HCT116 (cell line): ENCODE data around the gene TMEM53. TPM values are rescaled to one million over a fixed set of nuclear protein-coding genes. Genes with fewer than 3 reads are reported as not detected.

Experiments used
- ATAC-seq: fragments of 200-7000 bp; cut with Tn5 transposase; 2 replicates; pipeline ENCODE4 v1.9.1; 2020; ENCODE audit warnings: mild to moderate bottlenecking, moderate library complexity
- BruUV-seq: library from RNA; stranded (reverse); fragments of 400-500 nt; replicated peaks from 2 replicates; lab custom pipeline; 2021; lab: Mats Ljungman, UMichigan
- CTCF ChIA-PET: fragments of 300-600 bp; sonication (Branson Sonifier 250); formaldehyde crosslinking; loops from one replicate; lab custom pipeline; 2021; ENCODE audit warnings: antibody characterized with exemption; lab: Charles Lee
- POLR2A ChIA-PET: fragments of 300-600, 350-600 bp; sonication (Branson Sonifier 250); formaldehyde crosslinking; loops from one replicate; lab custom pipeline; 2021; ENCODE audit warnings: antibody characterized with exemption; lab: Charles Lee
- RAD21 ChIA-PET, 2 experiments: fragments of 300-600 bp; sonication (Branson Sonifier 250); formaldehyde crosslinking; loops; one replicate each; lab custom pipeline; 2023; ENCODE audit warnings: low total read pairs in 2 of 2; ENCODE audit not compliant: uncharacterized antibody in 2 of 2, unreplicated experiment in 2 of 2, low non-redundant PET in 1 of 2; lab: Charles Lee
- DNase-seq: peaks from one replicate; pipeline ENCODE4 v3.0.0-alpha.2; 2010; ENCODE audit warnings: low read depth, low spot score
- H2AFZ ChIP-seq: fragments of 200-600 bp; shearing (Covaris generic), sonication (generic); 2 replicates; pipeline ENCODE4 v1.6.1; 2017; ENCODE audit warnings: low read depth, mixed run types, mixed read lengths, antibody characterized with exemption, low read length; ENCODE audit not compliant: poor library complexity, severe bottlenecking
- H3K27ac ChIP-seq: 2 replicates; pipeline ENCODE4 v1.5.1; 2012; ENCODE audit warnings: low read depth, low read length
- H3K27me3 ChIP-seq: fragments of 200-600 bp; sonication (generic); 2 replicates; pipeline ENCODE4 v1.6.1; 2016; ENCODE audit warnings: mixed run types, low read length, mixed read lengths; ENCODE audit not compliant: insufficient read depth
- H3K36me3 ChIP-seq, 2 experiments: fragments of 200-500 bp in 1 of 2; fragments of 200-600 bp in 1 of 2; sonication (Bioruptor generic) in 1 of 2; sonication (generic) in 1 of 2; 2 replicates each; pipeline versions ENCODE4 v1.5.1 to v1.6.1; 2014 to 2016; ENCODE audit warnings: low read length in 2 of 2, inconsistent platforms in 1 of 2, mixed read lengths in 1 of 2, mixed run types in 1 of 2; ENCODE audit not compliant: insufficient read depth in 2 of 2, control insufficient read depth in 1 of 2
- H3K4me1 ChIP-seq, 2 experiments: fragments of 200-600 bp in 1 of 2; sonication (generic) in 1 of 2; 2 replicates each; pipeline versions ENCODE4 v1.5.1 to v1.6.1; 2012 to 2017; ENCODE audit warnings: low read length in 2 of 2, inconsistent platforms in 1 of 2, mild to moderate bottlenecking in 1 of 2, mixed read lengths in 1 of 2, mixed run types in 1 of 2, moderate library complexity in 1 of 2; ENCODE audit not compliant: insufficient read depth in 2 of 2, control insufficient read depth in 1 of 2
- H3K4me2 ChIP-seq: fragments of 200-600 bp; sonication (generic); 2 replicates; pipeline ENCODE4 v1.6.1; 2017; ENCODE audit warnings: mixed run types, low read length, mixed read lengths
- H3K4me3 ChIP-seq, 2 experiments: fragments of 200-600 bp in 1 of 2; sonication (generic) in 1 of 2; replicated peaks in 1 of 2; 2 replicates each; pipeline ENCODE4 v1.5.1; 2011 to 2016; ENCODE audit warnings: low read length in 2 of 2, control low read depth in 1 of 2, low read depth in 1 of 2, mild to moderate bottlenecking in 1 of 2, mixed read lengths in 1 of 2, mixed run types in 1 of 2
- H3K79me2 ChIP-seq: fragments of 200-600 bp; sonication (generic); 2 replicates; pipeline ENCODE4 v1.6.1; 2017; ENCODE audit warnings: mild to moderate bottlenecking, mixed run types, low read length, moderate library complexity, mixed read lengths; ENCODE audit not compliant: insufficient read depth
- H3K9ac ChIP-seq: fragments of 200-600 bp; sonication (generic); 2 replicates; pipeline ENCODE4 v1.6.1; 2016; ENCODE audit warnings: low read length, mixed read lengths
- H3K9me2 ChIP-seq: fragments of 200-600 bp; sonication (generic), shearing (Covaris generic); 2 replicates; pipeline ENCODE4 v1.6.1; 2017; ENCODE audit warnings: mixed run types, mild to moderate bottlenecking, moderate library complexity; ENCODE audit not compliant: insufficient read depth
- H3K9me3 ChIP-seq, 2 experiments: fragments of 200-500 bp in 1 of 2; fragments of 200-600 bp in 1 of 2; sonication (Bioruptor generic) in 1 of 2; sonication (generic) in 1 of 2; 2 replicates each; pipeline ENCODE4 v1.6.1; 2014 to 2017; ENCODE audit warnings: low read length in 2 of 2, mixed read lengths in 2 of 2, inconsistent platforms in 1 of 2, low read depth in 1 of 2, mild to moderate bottlenecking in 1 of 2, mixed run types in 1 of 2, moderate library complexity in 1 of 2; ENCODE audit not compliant: control insufficient read depth in 1 of 2, insufficient read depth in 1 of 2
- H4K20me1 ChIP-seq: fragments of 200-600 bp; sonication (generic), shearing (Covaris generic); 2 replicates; pipeline ENCODE4 v1.6.1; 2017; ENCODE audit warnings: mixed run types, mild to moderate bottlenecking, moderate library complexity; ENCODE audit not compliant: insufficient read depth
- CBX3 ChIP-seq: IDR thresholded peaks from 2 replicates; pipeline ENCODE4 v1.6.1; 2012; ENCODE audit warnings: low read depth
- EGR1 ChIP-seq: IDR thresholded peaks from 2 replicates; pipeline ENCODE4 v1.6.1; 2012; ENCODE audit warnings: low read depth
- ELF1 ChIP-seq: IDR thresholded peaks from 2 replicates; pipeline ENCODE4 v1.6.1; 2012; ENCODE audit warnings: low read depth, borderline replicate concordance
- EZH2 ChIP-seq: fragments of 200-600 bp; sonication (generic); IDR thresholded peaks from 2 replicates; pipeline ENCODE4 v1.6.1; 2017; ENCODE audit warnings: antibody characterized with exemption, mixed run types
- FOSL1 ChIP-seq: IDR thresholded peaks from 2 replicates; pipeline ENCODE4 v1.6.1; 2012; ENCODE audit warnings: low read depth
- JUND ChIP-seq: IDR thresholded peaks from 2 replicates; pipeline ENCODE4 v1.6.1; 2012
- POLR2A ChIP-seq: IDR thresholded peaks from 2 replicates; pipeline ENCODE4 v1.7.0; 2011; ENCODE audit warnings: borderline replicate concordance; ENCODE audit not compliant: insufficient read depth, insufficient read length; ENCODE audit errors: extremely low read depth
- RAD21 ChIP-seq: IDR thresholded peaks from 2 replicates; pipeline ENCODE4 v1.6.1; 2012; ENCODE audit warnings: low read depth, mild to moderate bottlenecking
- SIN3A ChIP-seq: IDR thresholded peaks from 2 replicates; pipeline ENCODE4 v1.6.1; 2012; ENCODE audit warnings: low read depth
- SP1 ChIP-seq: IDR thresholded peaks from 2 replicates; pipeline ENCODE4 v1.6.1; 2012; ENCODE audit warnings: low read depth
- YY1 ChIP-seq: IDR thresholded peaks from 2 replicates; pipeline ENCODE4 v1.6.1; 2011; ENCODE audit warnings: low read length, low read depth, moderate library complexity, mild to moderate bottlenecking; ENCODE audit not compliant: insufficient replicate concordance; ENCODE audit errors: extremely low read depth
- ZFX ChIP-seq: fragments of 450-650 bp; IDR thresholded peaks from 2 replicates; pipeline ENCODE4 v1.6.1; 2017
- intact Hi-C: fragments of 100-400 bp; cut with micrococcal nuclease; formaldehyde crosslinking; loops from 2 replicates; pipeline ENCODE4 v1.10.0; 2022
- total RNA-seq: library from RNA; stranded (reverse); gene quantifications from one replicate; pipeline ENCODE4 v1.2.1, GENCODE V29; 2021; ENCODE audit not compliant: unreplicated experiment
- TF ChIP-seq, protein P1 (sequence below), 3 experiments: fragments of 200-600 bp in 1 of 3; sonication (generic) in 1 of 3; IDR thresholded peaks in 2 of 3; conservative IDR thresholded peaks in 1 of 3; 2 replicates each; pipeline ENCODE4 v1.5.1; 2012 to 2017; ENCODE audit warnings: low read depth in 2 of 3, low read length in 2 of 3, antibody characterized with exemption in 1 of 3, borderline replicate concordance in 1 of 3, control low read depth in 1 of 3, mild to moderate bottlenecking in 1 of 3, mixed read lengths in 1 of 3, mixed run types in 1 of 3, moderate library complexity in 1 of 3; ENCODE audit not compliant: insufficient read depth in 1 of 3
- TF ChIP-seq, protein P2 (sequence below): IDR thresholded peaks from 2 replicates; pipeline ENCODE4 v1.6.1; 2012
- TF ChIP-seq, protein P3 (sequence below): IDR thresholded peaks from 2 replicates; pipeline ENCODE4 v1.6.1; 2011; ENCODE audit warnings: mild to moderate bottlenecking, low read length, moderate library complexity; ENCODE audit not compliant: insufficient replicate concordance; ENCODE audit errors: extremely low read depth
- TF ChIP-seq, protein P4 (sequence below): IDR thresholded peaks from 2 replicates; pipeline ENCODE4 v1.6.1; 2012

TMEM53 gene
- total RNA-seq, 1 experiment from 2014 or later = 10.8 TPM

DNA sequence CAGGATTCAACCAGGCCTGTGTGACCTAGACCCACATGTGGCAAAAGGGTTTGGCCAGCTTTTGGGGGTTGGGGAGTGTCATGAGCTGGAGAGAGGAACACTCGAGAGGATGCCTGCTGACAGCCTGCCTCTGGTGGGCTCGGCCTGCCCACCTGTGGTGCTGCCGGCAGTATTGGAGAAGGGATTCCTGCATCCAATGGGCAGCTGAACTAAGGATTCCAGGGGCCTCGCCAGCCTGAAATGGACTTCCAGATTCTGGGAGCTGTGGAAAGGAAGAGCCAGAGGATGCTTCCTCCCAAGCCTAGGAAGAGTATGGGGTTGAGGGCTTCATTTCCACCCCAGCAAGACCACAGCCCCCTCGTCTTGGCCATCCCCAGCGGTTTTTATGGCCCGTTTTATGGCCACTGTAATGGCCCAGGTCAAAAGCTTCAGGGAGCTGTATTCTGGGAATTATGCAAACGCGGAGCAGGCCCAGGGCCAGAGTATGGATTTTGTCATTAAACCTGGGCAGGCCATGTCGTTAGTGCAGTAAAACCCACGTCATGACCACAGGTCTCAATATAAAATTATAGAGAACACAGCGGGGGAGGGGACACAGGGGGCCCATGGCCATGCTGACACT is 63.6 kb downstream of the TMEM53 start:
- POLR2A ChIA-PET = no interaction called here
- Histone ChIP-seq H3K27me3 (no peaks in the 10 kb centered on the region), H4K20me1 (no peaks in the 10 kb centered on the region), H3K9ac (no peak overlapping the region), H3K9me3 (no peaks in the 10 kb centered on the region), H3K9me2 (no peaks in the 10 kb centered on the region), H2AFZ (no peak overlapping the region), H3K4me1 (no peaks in the 10 kb centered on the region), H3K79me2 (no peaks in the 10 kb centered on the region), H3K4me3 (no peak overlapping the region), H3K27ac (no peak overlapping the region), H3K4me2 (no peak overlapping the region), H3K36me3 (no peaks in the 10 kb centered on the region)
- BruUV-seq = no TSS peak
- DNase-seq (no peak), ATAC-seq (no peak)
- RAD21 ChIA-PET = no interaction called here
- intact Hi-C loops = no loop called here
- TF ChIP-seq ELF1 = no peak
- TF ChIP-seq, protein P1, sequence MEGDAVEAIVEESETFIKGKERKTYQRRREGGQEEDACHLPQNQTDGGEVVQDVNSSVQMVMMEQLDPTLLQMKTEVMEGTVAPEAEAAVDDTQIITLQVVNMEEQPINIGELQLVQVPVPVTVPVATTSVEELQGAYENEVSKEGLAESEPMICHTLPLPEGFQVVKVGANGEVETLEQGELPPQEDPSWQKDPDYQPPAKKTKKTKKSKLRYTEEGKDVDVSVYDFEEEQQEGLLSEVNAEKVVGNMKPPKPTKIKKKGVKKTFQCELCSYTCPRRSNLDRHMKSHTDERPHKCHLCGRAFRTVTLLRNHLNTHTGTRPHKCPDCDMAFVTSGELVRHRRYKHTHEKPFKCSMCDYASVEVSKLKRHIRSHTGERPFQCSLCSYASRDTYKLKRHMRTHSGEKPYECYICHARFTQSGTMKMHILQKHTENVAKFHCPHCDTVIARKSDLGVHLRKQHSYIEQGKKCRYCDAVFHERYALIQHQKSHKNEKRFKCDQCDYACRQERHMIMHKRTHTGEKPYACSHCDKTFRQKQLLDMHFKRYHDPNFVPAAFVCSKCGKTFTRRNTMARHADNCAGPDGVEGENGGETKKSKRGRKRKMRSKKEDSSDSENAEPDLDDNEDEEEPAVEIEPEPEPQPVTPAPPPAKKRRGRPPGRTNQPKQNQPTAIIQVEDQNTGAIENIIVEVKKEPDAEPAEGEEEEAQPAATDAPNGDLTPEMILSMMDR (IDR thresholded peaks at IDR 0.05 in 2 of 3, conservative IDR thresholded peaks at IDR 0.05 in 1 of 3; ENCODE audit: borderline replicate concordance in 1 of 3, insufficient read depth in 1 of 3, low read depth in 2 of 3, low read length in 2 of 3) = no peak
- TF ChIP-seq EZH2 = no peak
- TF ChIP-seq EGR1 = no peak
- no peak for TF ChIP-seq POLR2A
- TF ChIP-seq CBX3 = no peak
- no peak for TF ChIP-seq SP1
- TF ChIP-seq, protein P2, sequence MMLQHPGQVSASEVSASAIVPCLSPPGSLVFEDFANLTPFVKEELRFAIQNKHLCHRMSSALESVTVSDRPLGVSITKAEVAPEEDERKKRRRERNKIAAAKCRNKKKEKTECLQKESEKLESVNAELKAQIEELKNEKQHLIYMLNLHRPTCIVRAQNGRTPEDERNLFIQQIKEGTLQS = no peak
- TF ChIP-seq SIN3A = no peak
- TF ChIP-seq, protein P3, sequence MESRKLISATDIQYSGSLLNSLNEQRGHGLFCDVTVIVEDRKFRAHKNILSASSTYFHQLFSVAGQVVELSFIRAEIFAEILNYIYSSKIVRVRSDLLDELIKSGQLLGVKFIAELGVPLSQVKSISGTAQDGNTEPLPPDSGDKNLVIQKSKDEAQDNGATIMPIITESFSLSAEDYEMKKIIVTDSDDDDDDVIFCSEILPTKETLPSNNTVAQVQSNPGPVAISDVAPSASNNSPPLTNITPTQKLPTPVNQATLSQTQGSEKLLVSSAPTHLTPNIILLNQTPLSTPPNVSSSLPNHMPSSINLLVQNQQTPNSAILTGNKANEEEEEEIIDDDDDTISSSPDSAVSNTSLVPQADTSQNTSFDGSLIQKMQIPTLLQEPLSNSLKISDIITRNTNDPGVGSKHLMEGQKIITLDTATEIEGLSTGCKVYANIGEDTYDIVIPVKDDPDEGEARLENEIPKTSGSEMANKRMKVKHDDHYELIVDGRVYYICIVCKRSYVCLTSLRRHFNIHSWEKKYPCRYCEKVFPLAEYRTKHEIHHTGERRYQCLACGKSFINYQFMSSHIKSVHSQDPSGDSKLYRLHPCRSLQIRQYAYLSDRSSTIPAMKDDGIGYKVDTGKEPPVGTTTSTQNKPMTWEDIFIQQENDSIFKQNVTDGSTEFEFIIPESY = no peak
- no peak for TF ChIP-seq FOSL1
- no peak for TF ChIP-seq RAD21
- TF ChIP-seq YY1 = no peak
- no peak for TF ChIP-seq ZFX
- TF ChIP-seq, protein P4, sequence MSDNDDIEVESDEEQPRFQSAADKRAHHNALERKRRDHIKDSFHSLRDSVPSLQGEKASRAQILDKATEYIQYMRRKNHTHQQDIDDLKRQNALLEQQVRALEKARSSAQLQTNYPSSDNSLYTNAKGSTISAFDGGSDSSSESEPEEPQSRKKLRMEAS = no peak
- no peak for TF ChIP-seq JUND
- CTCF ChIA-PET = interaction anchor here (0.9 kb wide), 2 partner anchors 40 to 233 kb away, joined by 3 read pairs; no protein-coding TSS in a partner anchor
